Measurements from ENCODE around the gene RASSF1.
A peak's percentile ranks its signal among the peaks of the same experiment; 100 is the strongest.

RASSF1 gene

DNA sequence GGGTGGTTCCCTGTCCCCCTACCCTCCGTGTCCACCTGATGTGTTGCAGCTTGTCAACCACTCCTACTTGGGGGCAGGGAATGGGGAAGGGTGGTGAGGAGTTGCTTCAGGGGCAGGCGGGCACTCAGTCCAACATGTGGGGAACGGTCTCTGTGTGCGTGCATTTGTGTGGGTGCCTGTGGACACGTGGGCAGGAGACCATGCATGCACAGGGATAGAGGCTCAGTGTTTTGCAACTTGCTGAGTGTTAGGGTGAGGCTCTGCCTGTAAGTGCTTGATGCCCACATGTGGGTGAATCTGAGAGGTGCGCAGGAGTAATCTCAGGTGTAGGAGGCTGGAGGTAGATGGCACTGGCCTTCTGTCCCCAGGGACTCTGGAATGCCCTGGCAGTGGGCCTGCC lies 43.1 kb upstream of the RASSF1 start:
- Histone ChIP-seq H3K9me3 (ENCODE audit: severe bottlenecking) (no peaks in the 10 kb centered on the region), H3K27ac (no peak overlapping the region), H3K36me3 (no peaks in the 10 kb centered on the region), H3K4me3 (ENCODE audit: low read depth, low read length) (no peak overlapping the region), H3K27me3 (ENCODE audit: insufficient read depth, low read depth, severe bottlenecking) (no peaks in the 10 kb centered on the region)
- DNase-seq: no peak
- TF ChIP-seq, protein P1, sequence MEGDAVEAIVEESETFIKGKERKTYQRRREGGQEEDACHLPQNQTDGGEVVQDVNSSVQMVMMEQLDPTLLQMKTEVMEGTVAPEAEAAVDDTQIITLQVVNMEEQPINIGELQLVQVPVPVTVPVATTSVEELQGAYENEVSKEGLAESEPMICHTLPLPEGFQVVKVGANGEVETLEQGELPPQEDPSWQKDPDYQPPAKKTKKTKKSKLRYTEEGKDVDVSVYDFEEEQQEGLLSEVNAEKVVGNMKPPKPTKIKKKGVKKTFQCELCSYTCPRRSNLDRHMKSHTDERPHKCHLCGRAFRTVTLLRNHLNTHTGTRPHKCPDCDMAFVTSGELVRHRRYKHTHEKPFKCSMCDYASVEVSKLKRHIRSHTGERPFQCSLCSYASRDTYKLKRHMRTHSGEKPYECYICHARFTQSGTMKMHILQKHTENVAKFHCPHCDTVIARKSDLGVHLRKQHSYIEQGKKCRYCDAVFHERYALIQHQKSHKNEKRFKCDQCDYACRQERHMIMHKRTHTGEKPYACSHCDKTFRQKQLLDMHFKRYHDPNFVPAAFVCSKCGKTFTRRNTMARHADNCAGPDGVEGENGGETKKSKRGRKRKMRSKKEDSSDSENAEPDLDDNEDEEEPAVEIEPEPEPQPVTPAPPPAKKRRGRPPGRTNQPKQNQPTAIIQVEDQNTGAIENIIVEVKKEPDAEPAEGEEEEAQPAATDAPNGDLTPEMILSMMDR (IDR thresholded peaks at IDR 0.05; ENCODE audit: low read depth, low read length): no peak

DNA sequence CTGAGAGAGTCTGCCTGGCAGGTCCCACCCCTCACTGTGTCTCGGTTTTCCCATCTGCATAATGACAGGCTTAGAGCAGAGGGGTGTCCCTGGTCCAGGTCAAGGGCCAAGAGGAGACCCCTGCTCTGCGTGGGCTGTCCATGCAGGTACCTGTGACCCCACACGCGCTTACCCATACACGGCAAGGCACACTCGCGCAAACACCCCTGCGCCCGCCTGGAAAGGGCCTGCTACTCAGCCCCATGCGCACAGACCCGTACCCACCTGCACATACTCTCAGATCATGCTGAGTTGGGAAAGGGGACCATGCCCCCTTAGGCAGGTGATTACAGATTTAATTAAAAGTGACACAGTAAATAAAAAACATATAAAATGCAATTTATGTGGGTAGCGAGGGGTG lies 42.1 kb upstream of the RASSF1 start:
- TF ChIP-seq, protein P1 (IDR thresholded peaks at IDR 0.05; ENCODE audit: low read depth, low read length): no peak
- no peak overlapping the region for H3K4me3 ChIP-seq (ENCODE audit: low read depth, low read length)
- no peaks in the 10 kb centered on the region for H3K27me3 ChIP-seq (ENCODE audit: insufficient read depth, low read depth, severe bottlenecking)
- H3K27ac ChIP-seq: no peak overlapping the region
- H3K9me3 ChIP-seq (ENCODE audit: severe bottlenecking): no peaks in the 10 kb centered on the region
- no peak for DNase-seq
- H3K36me3 ChIP-seq: no peaks in the 10 kb centered on the region

DNA sequence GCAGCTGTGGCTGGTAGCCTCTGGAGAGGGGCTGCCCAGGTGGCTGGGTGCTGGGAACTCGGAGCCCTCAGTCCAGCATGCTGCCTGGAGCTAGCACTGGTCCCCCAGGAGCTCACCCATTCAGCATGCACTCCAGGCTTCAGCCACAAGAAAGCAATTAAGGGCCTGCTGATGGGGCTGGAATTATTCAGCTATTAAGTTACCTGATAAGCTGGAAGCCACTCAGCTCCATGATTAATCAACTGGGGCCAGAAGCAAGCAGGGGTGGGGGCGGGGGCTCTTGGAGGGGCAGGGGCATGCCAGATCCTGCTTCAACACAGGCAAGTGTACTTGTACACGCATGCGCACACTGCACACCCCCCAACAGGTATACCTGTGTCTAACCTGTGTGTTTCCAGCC lies 40.7 kb upstream of the RASSF1 start:
- Histone ChIP-seq H3K36me3 (no peaks in the 10 kb centered on the region), H3K4me3 (ENCODE audit: low read depth, low read length) (no peak overlapping the region)

DNA sequence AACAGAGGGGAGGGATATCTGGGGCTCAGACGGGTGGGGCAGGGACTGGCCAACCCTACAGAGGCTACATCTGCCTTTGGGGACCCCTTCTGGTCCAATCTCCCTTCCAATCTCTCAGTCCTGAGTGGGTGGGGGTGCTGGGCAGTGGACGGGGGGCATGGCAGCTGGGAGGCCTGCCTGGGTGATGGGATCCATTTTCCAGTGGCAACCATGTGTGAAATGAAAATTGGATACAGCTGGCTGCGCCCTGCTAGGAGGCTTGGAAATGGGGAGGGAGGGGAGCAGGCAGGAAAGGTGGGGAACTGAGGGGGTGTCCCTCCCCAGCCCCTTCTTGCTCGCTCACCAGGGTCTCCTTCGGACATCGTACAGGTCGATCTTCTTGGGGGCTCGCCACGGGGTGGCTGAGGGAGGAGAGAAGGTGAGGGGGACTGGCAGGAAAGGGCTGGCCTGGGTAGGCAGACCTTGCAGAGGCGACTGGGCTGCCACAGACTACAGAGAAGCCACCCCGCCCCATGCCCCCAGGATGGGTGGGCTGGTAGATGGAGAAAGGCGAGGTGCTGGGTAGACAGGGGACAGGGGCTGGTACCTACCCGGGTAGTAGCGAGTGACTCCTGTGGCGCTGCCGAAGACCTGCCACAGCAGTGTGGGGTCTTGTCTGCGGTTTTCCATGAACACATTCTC lies 39.9 kb upstream of the RASSF1 start:
- no peak for DNase-seq
- Histone ChIP-seq H3K27me3 (ENCODE audit: insufficient read depth, low read depth, severe bottlenecking) (no peaks in the 10 kb centered on the region), H3K4me3 (ENCODE audit: low read depth, low read length) (no peak overlapping the region), H3K27ac (peak overlapping the region; percentile 68), H3K9me3 (ENCODE audit: severe bottlenecking) (no peaks in the 10 kb centered on the region), H3K36me3 (no peaks in the 10 kb centered on the region)
- TF ChIP-seq, protein P1 (IDR thresholded peaks at IDR 0.05; ENCODE audit: low read depth, low read length): no peak

More for the DNA sequence above, 40.7 kb upstream of the RASSF1 start:
- Histone ChIP-seq H3K9me3 (ENCODE audit: severe bottlenecking) (no peaks in the 10 kb centered on the region), H3K27me3 (ENCODE audit: insufficient read depth, low read depth, severe bottlenecking) (no peaks in the 10 kb centered on the region), H3K27ac (peak overlapping the region; percentile 68)
- TF ChIP-seq, protein P1 (IDR thresholded peaks at IDR 0.05; ENCODE audit: low read depth, low read length): no peak
- peak; percentile 48 for DNase-seq

DNA sequence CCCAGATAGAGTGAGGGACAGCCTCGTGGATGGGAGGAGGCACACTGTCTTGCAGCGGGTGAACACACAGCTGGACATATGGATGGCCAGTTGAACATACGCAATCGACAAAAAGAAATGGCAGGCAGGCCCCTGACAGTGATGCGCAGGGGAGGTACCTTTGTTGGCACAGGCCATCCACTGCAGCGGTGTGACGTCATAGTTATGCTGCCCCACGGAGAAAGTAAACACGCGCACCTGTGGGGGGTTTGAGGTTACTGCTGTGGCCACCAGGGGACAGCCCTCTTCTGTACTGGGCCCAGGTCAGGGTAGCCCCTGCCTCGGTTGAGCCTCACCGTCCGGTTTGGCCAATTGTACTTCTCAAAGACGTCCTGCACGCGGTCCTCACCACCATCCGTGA lies 38.1 kb upstream of the RASSF1 start:
- Histone ChIP-seq H3K4me3 (ENCODE audit: low read depth, low read length) (no peak overlapping the region), H3K36me3 (no peaks in the 10 kb centered on the region), H3K9me3 (ENCODE audit: severe bottlenecking) (no peaks in the 10 kb centered on the region), H3K27ac (no peak overlapping the region), H3K27me3 (ENCODE audit: insufficient read depth, low read depth, severe bottlenecking) (no peaks in the 10 kb centered on the region)
- TF ChIP-seq, protein P1 (IDR thresholded peaks at IDR 0.05; ENCODE audit: low read depth, low read length): 0 out of 2 replicates have a peak, but pooled peaks have one; percentile 11
- DNase-seq: no peak

DNA sequence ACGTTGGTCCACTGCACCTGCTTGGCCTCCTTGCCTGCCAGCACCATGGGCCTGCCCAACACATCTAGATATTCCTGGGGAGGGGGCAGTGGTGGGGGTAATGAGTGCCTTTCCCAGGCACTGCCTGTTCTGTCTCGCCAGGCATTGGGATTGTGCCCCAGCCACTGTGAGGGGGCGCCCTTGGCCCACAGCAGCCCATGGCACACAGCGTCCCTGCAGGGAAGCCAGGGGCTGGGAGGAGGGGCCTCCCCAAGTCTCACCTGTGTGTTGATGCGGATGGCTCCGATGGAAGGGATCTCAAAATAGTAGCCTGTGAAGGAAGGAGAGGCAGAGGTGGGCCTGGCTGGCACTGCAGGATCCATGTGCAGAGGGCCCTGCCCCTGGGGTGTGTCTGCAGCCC lies 37.4 kb upstream of the RASSF1 start:
- no peak for DNase-seq
- TF ChIP-seq, protein P1 (IDR thresholded peaks at IDR 0.05; ENCODE audit: low read depth, low read length): no peak

More for the DNA sequence above, 37.4 kb upstream of the RASSF1 start:
- no peaks in the 10 kb centered on the region for H3K9me3 ChIP-seq (ENCODE audit: severe bottlenecking)
- H3K27me3 ChIP-seq (ENCODE audit: insufficient read depth, low read depth, severe bottlenecking): no peaks in the 10 kb centered on the region
- no peaks in the 10 kb centered on the region for H3K36me3 ChIP-seq
- no peak overlapping the region for H3K27ac ChIP-seq
- no peak overlapping the region for H3K4me3 ChIP-seq (ENCODE audit: low read depth, low read length)

All from WERI-Rb-1 (cell line).